Measurements from ENCODE around the gene ATP5ME.

The ATP5ME gene

GRCh38 chr4:678331-679103 is 4.4 kb upstream of the ATP5ME start:
- no peak for ATAC-seq
- no peak for TF ChIP-seq TOX (CRISPR knock-in tag; IDR thresholded peaks at IDR 0.05; ENCODE audit: borderline replicate concordance)
- no peak for TF ChIP-seq RARB (CRISPR knock-in tag; IDR thresholded peaks at IDR 0.05)
- TF ChIP-seq, protein P1, sequence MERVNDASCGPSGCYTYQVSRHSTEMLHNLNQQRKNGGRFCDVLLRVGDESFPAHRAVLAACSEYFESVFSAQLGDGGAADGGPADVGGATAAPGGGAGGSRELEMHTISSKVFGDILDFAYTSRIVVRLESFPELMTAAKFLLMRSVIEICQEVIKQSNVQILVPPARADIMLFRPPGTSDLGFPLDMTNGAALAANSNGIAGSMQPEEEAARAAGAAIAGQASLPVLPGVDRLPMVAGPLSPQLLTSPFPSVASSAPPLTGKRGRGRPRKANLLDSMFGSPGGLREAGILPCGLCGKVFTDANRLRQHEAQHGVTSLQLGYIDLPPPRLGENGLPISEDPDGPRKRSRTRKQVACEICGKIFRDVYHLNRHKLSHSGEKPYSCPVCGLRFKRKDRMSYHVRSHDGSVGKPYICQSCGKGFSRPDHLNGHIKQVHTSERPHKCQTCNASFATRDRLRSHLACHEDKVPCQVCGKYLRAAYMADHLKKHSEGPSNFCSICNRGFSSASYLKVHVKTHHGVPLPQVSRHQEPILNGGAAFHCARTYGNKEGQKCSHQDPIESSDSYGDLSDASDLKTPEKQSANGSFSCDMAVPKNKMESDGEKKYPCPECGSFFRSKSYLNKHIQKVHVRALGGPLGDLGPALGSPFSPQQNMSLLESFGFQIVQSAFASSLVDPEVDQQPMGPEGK (CRISPR knock-in tag; IDR thresholded peaks at IDR 0.05; ENCODE audit: borderline replicate concordance), result no peak
- TF ChIP-seq ZNF565 (CRISPR knock-in tag; conservative IDR thresholded peaks at IDR 0.05; ENCODE audit: low read depth), result no peak
- no peak for TF ChIP-seq ARNTL (CRISPR knock-in tag; IDR thresholded peaks at IDR 0.05; ENCODE audit: borderline replicate concordance, low read depth)
- no peak for TF ChIP-seq PPARA (CRISPR knock-in tag; IDR thresholded peaks at IDR 0.05; ENCODE audit: borderline replicate concordance)
- no peak for TF ChIP-seq ZFP3 (CRISPR knock-in tag; IDR thresholded peaks at IDR 0.05)
- no peak for TF ChIP-seq OSR1 (CRISPR knock-in tag; IDR thresholded peaks at IDR 0.05)
- no peak for TF ChIP-seq TCF4 (CRISPR knock-in tag; IDR thresholded peaks at IDR 0.05; ENCODE audit: borderline replicate concordance)
- no peak for TF ChIP-seq ZFP30 (CRISPR knock-in tag; IDR thresholded peaks at IDR 0.05)
- TF ChIP-seq GLIS3 (CRISPR knock-in tag; IDR thresholded peaks at IDR 0.05), result no peak
- TF ChIP-seq ZNF8 (CRISPR knock-in tag; IDR thresholded peaks at IDR 0.05), result no peak

- TF ChIP-seq ARNTL (CRISPR knock-in tag; IDR thresholded peaks at IDR 0.05; ENCODE audit: borderline replicate concordance, low read depth) (no peak), ZFP30 (CRISPR knock-in tag; IDR thresholded peaks at IDR 0.05) (no peak), BACH2 (CRISPR knock-in tag; IDR thresholded peaks at IDR 0.05; ENCODE audit: borderline replicate concordance) (no peak), CSRNP3 (CRISPR knock-in tag; IDR thresholded peaks at IDR 0.05) (no peak), CSDC2 (CRISPR knock-in tag; IDR thresholded peaks at IDR 0.05) (no peak), ZFP3 (CRISPR knock-in tag; IDR thresholded peaks at IDR 0.05) (no peak), TCF4 (CRISPR knock-in tag; IDR thresholded peaks at IDR 0.05; ENCODE audit: borderline replicate concordance) (no peak), ZC3H10 (CRISPR knock-in tag; IDR thresholded peaks at IDR 0.05) (no peak)
- ATAC-seq, result no peak
Measured at GRCh38 chr4:677431-678293, 3.6 kb upstream of the ATP5ME start.

GRCh38 chr4:676871-677235 is 2.8 kb upstream of the ATP5ME start:
- TF ChIP-seq, protein P2, sequence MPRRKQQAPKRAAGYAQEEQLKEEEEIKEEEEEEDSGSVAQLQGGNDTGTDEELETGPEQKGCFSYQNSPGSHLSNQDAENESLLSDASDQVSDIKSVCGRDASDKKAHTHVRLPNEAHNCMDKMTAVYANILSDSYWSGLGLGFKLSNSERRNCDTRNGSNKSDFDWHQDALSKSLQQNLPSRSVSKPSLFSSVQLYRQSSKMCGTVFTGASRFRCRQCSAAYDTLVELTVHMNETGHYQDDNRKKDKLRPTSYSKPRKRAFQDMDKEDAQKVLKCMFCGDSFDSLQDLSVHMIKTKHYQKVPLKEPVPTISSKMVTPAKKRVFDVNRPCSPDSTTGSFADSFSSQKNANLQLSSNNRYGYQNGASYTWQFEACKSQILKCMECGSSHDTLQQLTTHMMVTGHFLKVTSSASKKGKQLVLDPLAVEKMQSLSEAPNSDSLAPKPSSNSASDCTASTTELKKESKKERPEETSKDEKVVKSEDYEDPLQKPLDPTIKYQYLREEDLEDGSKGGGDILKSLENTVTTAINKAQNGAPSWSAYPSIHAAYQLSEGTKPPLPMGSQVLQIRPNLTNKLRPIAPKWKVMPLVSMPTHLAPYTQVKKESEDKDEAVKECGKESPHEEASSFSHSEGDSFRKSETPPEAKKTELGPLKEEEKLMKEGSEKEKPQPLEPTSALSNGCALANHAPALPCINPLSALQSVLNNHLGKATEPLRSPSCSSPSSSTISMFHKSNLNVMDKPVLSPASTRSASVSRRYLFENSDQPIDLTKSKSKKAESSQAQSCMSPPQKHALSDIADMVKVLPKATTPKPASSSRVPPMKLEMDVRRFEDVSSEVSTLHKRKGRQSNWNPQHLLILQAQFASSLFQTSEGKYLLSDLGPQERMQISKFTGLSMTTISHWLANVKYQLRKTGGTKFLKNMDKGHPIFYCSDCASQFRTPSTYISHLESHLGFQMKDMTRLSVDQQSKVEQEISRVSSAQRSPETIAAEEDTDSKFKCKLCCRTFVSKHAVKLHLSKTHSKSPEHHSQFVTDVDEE (CRISPR knock-in tag; IDR thresholded peaks at IDR 0.05), result no peak
- TF ChIP-seq TCF4 (CRISPR knock-in tag; IDR thresholded peaks at IDR 0.05; ENCODE audit: borderline replicate concordance), result no peak
- TF ChIP-seq RARB (CRISPR knock-in tag; IDR thresholded peaks at IDR 0.05), result no peak
- TF ChIP-seq ZC3H10 (CRISPR knock-in tag; IDR thresholded peaks at IDR 0.05), result no peak
- TF ChIP-seq BACH2 (CRISPR knock-in tag; IDR thresholded peaks at IDR 0.05; ENCODE audit: borderline replicate concordance), result no peak
- no peak for TF ChIP-seq ZNF565 (CRISPR knock-in tag; conservative IDR thresholded peaks at IDR 0.05; ENCODE audit: low read depth)
- TF ChIP-seq ZNF70 (CRISPR knock-in tag; IDR thresholded peaks at IDR 0.05), result no peak
- TF ChIP-seq ARNTL (CRISPR knock-in tag; IDR thresholded peaks at IDR 0.05; ENCODE audit: borderline replicate concordance, low read depth), result no peak
- TF ChIP-seq CSRNP3 (CRISPR knock-in tag; IDR thresholded peaks at IDR 0.05), result no peak
- no peak for TF ChIP-seq ZFP30 (CRISPR knock-in tag; IDR thresholded peaks at IDR 0.05)
- ATAC-seq, result no peak

All from SK-N-SH treated with all-trans-retinoic acid at 6 μM for 48 hours (cell line).